GM23338 (cell line): ENCODE measurements around the gene TMEM116. TPM values are rescaled to one million over a fixed set of nuclear protein-coding genes. Genes with fewer than 3 reads are reported as not detected.

Experiments
- ATAC-seq: fragments of 200-7000 bp; cut with Tn5 transposase; 3 replicates; pipeline ENCODE4 v1.9.1; 2020
- DNase-seq: peaks from one replicate; pipeline ENCODE4 v3.0.0-alpha.2; 2015; ENCODE audit warnings: low spot score
- H2AFZ ChIP-seq: fragments of 200-600 bp; sonication (generic); 2 replicates; pipeline ENCODE4 v1.8.0; 2016; ENCODE audit warnings: antibody characterized with exemption, mild to moderate bottlenecking, moderate library complexity
- H3F3A ChIP-seq: fragments of 200-600 bp; sonication (generic); replicated peaks from 2 replicates; pipeline ENCODE4 v1.8.0; 2017; ENCODE audit warnings: antibody characterized with exemption, mixed run types, low read depth
- H3K27ac ChIP-seq: fragments of 200-600 bp; sonication (generic); 2 replicates; pipeline ENCODE4 v1.6.1; 2016; ENCODE audit warnings: low read depth
- H3K27me3 ChIP-seq: fragments of 200-600 bp; sonication (generic); 2 replicates; pipeline ENCODE4 v1.8.0; 2016; ENCODE audit warnings: mild to moderate bottlenecking, mixed run types, moderate library complexity; ENCODE audit not compliant: insufficient read depth
- H3K36me3 ChIP-seq: fragments of 200-600 bp; sonication (generic); 2 replicates; pipeline ENCODE4 v1.8.0; 2016; ENCODE audit warnings: mild to moderate bottlenecking; ENCODE audit not compliant: insufficient read depth
- H3K4me1 ChIP-seq: fragments of 200-600 bp; sonication (generic); 2 replicates; pipeline ENCODE4 v1.8.0; 2016; ENCODE audit warnings: mild to moderate bottlenecking, moderate library complexity; ENCODE audit not compliant: insufficient read depth
- H3K4me2 ChIP-seq: fragments of 200-600 bp; sonication (generic); 2 replicates; pipeline ENCODE4 v1.7.1; 2017; ENCODE audit warnings: mixed run types
- H3K4me3 ChIP-seq: fragments of 200-600 bp; sonication (generic); 2 replicates; pipeline ENCODE4 v1.6.1; 2016; ENCODE audit warnings: mixed run types
- H3K79me2 ChIP-seq: fragments of 200-600 bp; sonication (generic); replicated peaks from 2 replicates; pipeline ENCODE4 v1.8.0; 2017; ENCODE audit warnings: mild to moderate bottlenecking; ENCODE audit not compliant: insufficient read depth
- H3K9me2 ChIP-seq: fragments of 200-600 bp; sonication (generic); 2 replicates; pipeline ENCODE4 v1.8.0; 2017; ENCODE audit not compliant: insufficient read depth
- H4K20me1 ChIP-seq: fragments of 200-600 bp; sonication (generic); replicated peaks from 2 replicates; pipeline ENCODE4 v1.8.0; 2017; ENCODE audit warnings: mild to moderate bottlenecking; ENCODE audit not compliant: insufficient read depth
- H3K27ac Mint-ChIP-seq: 2 replicates; pipeline ENCODE4 v1.8.0; 2020; ENCODE audit warnings: inconsistent platforms, mild to moderate bottlenecking, moderate library complexity, mixed read lengths
- H3K27me3 Mint-ChIP-seq: 3 replicates; pipeline ENCODE4 v1.8.0; 2022; ENCODE audit warnings: low read depth, mild to moderate bottlenecking, moderate library complexity, mixed read lengths, inconsistent platforms; ENCODE audit not compliant: insufficient read depth, poor library complexity
- H3K36me3 Mint-ChIP-seq: 3 replicates; pipeline ENCODE4 v1.8.0; 2021; ENCODE audit warnings: low read depth, mild to moderate bottlenecking, inconsistent platforms, moderate library complexity, mixed read lengths
- H3K4me1 Mint-ChIP-seq: 3 replicates; pipeline ENCODE4 v1.8.0; 2020; ENCODE audit warnings: mild to moderate bottlenecking, inconsistent platforms, mixed read lengths
- H3K4me3 Mint-ChIP-seq: 3 replicates; pipeline ENCODE4 v1.8.0; 2021; ENCODE audit warnings: moderate library complexity, mild to moderate bottlenecking, inconsistent platforms, mixed read lengths
- H3K9me3 Mint-ChIP-seq: 3 replicates; pipeline ENCODE4 v1.8.0; 2020; ENCODE audit warnings: moderate library complexity, mild to moderate bottlenecking, inconsistent platforms, mixed read lengths
- CREB1 ChIP-seq: fragments of 250-450 bp; sonication (Bioruptor Pico); IDR thresholded peaks from 2 replicates; pipeline ENCODE4 v1.5.0; 2020; ENCODE audit warnings: low read depth, mild to moderate bottlenecking, moderate library complexity
- CTCF ChIP-seq, 2 experiments: fragments of 200-600 bp in 1 of 2; sonication (generic) in 1 of 2; conservative IDR thresholded peaks; 2 replicates each; pipeline versions ENCODE4 v1.5.1 to v1.6.1; 2016 to 2017; ENCODE audit warnings: antibody characterized with exemption in 2 of 2, low read depth in 2 of 2, mild to moderate bottlenecking in 2 of 2, moderate library complexity in 1 of 2
- ETS1 ChIP-seq: IDR thresholded peaks from 2 replicates; pipeline ENCODE4 v1.6.1; 2016; ENCODE audit warnings: antibody characterized with exemption
- EZH2 ChIP-seq: fragments of 200-600 bp; sonication (generic); IDR thresholded peaks from one replicate; pipeline ENCODE4 v1.8.0; 2017; ENCODE audit warnings: antibody characterized with exemption, mild to moderate bottlenecking, low read depth; ENCODE audit not compliant: unreplicated experiment
- EZH2phosphoT487 ChIP-seq: fragments of 200-600 bp; sonication (generic); IDR thresholded peaks from one replicate; pipeline ENCODE4 v1.8.1; 2018; ENCODE audit warnings: antibody characterized with exemption; ENCODE audit not compliant: unreplicated experiment
- JUNB ChIP-seq: IDR thresholded peaks from one replicate; pipeline ENCODE4 v1.6.1; 2016; ENCODE audit warnings: antibody characterized with exemption; ENCODE audit not compliant: unreplicated experiment
- NANOG ChIP-seq: IDR thresholded peaks from 2 replicates; pipeline ENCODE4 v1.6.1; 2016; ENCODE audit warnings: antibody characterized with exemption, borderline replicate concordance
- POLR2AphosphoS5 ChIP-seq: IDR thresholded peaks from 2 replicates; pipeline ENCODE4 v1.6.1; 2016; ENCODE audit warnings: antibody characterized with exemption, low read depth
- REST ChIP-seq: IDR thresholded peaks from one replicate; pipeline ENCODE4 v1.6.1; 2018; ENCODE audit warnings: antibody characterized with exemption; ENCODE audit not compliant: unreplicated experiment
- STAT1 ChIP-seq: IDR thresholded peaks from one replicate; pipeline ENCODE4 v1.6.1; 2016; ENCODE audit warnings: antibody characterized with exemption; ENCODE audit not compliant: unreplicated experiment
- ZNF114 ChIP-seq: fragments of 250-450 bp; sonication (Bioruptor Pico); IDR thresholded peaks from 2 replicates; pipeline ENCODE4 v1.5.0; 2020; ENCODE audit warnings: mild to moderate bottlenecking, moderate library complexity
- ZNF331 ChIP-seq: fragments of 250-450 bp; sonication (Bioruptor Pico); IDR thresholded peaks from 2 replicates; pipeline ENCODE4 v1.5.0; 2020; ENCODE audit warnings: low read depth, mild to moderate bottlenecking, moderate library complexity
- polyA plus RNA-seq: library from polyadenylated mRNA; unstranded; fragments of >200 nt; fragmentation: Nextera tagmentation; extraction: Ambion mirVana; gene quantifications from 2 replicates; pipeline ENCODE4 v1.2.1, GENCODE V29; 2016
- total RNA-seq: library from RNA; depleted of rRNA; stranded (reverse); fragments of >200 nt; shearing (Covaris generic); gene quantifications from 2 replicates; pipeline ENCODE4 v1.2.3, GENCODE V29; 2014

Gene TMEM116
- total and polyA plus RNA-seq, 2 experiments from 2014 or later, result 8.0 to 10.4 TPM

- Histone ChIP-seq H3K36me3 (0 out of 2 replicates have a peak, but pooled peaks cover 2% of the 10 kb centered on the region), H4K20me1 (no peaks in the 10 kb centered on the region), H3K79me2 (no peaks in the 10 kb centered on the region), H3K4me3 (no peak overlapping the region), H3K4me2 (no peak overlapping the region), H3K4me1 (no peaks in the 10 kb centered on the region), H3K9me2 (no peaks in the 10 kb centered on the region), H2AFZ (no peak overlapping the region), H3K27ac (0 out of 2 replicates have a peak overlapping the region, but pooled peaks have one; percentile 14), H3F3A (no peaks in the 10 kb centered on the region), H3K27me3 (no peaks in the 10 kb centered on the region)
- peaks cover 2% of the 10 kb centered on the region for H3K27me3 Mint-ChIP-seq
- no peak overlapping the region for H3K4me3 Mint-ChIP-seq
- ATAC-seq (no peak), DNase-seq (no peak)
- TF ChIP-seq NANOG, result no peak
- TF ChIP-seq POLR2AphosphoS5, result no peak
- TF ChIP-seq REST, result no peak
- no peak for TF ChIP-seq JUNB
- TF ChIP-seq ZNF331, result no peak
- TF ChIP-seq ETS1, result no peak
- no peak for TF ChIP-seq ZNF114
- TF ChIP-seq CTCF (conservative IDR thresholded peaks at IDR 0.05; ENCODE audit: low read depth in 2 of 2), result no peak
- no peak for TF ChIP-seq STAT1
- no peak for TF ChIP-seq EZH2
- no peaks in the 10 kb centered on the region for H3K36me3 Mint-ChIP-seq
- H3K27ac Mint-ChIP-seq, result no peak overlapping the region
- H3K4me1 Mint-ChIP-seq, result peaks cover 8% of the 10 kb centered on the region
- H3K9me3 Mint-ChIP-seq, result no peaks in the 10 kb centered on the region
These were observed 20.5 kb downstream of the TMEM116 start for GRCh38 chr12:111992464-111992863.

GRCh38 chr12:111991946-111992345 lies 21.0 kb downstream of the TMEM116 start:
- Mint-ChIP-seq H3K4me3 (no peak overlapping the region), H3K27me3 (peaks cover 2% of the 10 kb centered on the region), H3K9me3 (no peaks in the 10 kb centered on the region), H3K4me1 (peaks cover 8% of the 10 kb centered on the region), H3K36me3 (no peaks in the 10 kb centered on the region), H3K27ac (no peak overlapping the region)
- Histone ChIP-seq H3K36me3 (0 out of 2 replicates have a peak, but pooled peaks cover 3% of the 10 kb centered on the region), H2AFZ (no peak overlapping the region), H3K4me2 (no peak overlapping the region), H3K9me2 (no peaks in the 10 kb centered on the region), H3F3A (no peaks in the 10 kb centered on the region), H3K79me2 (no peaks in the 10 kb centered on the region), H3K4me1 (no peaks in the 10 kb centered on the region), H3K4me3 (no peak overlapping the region), H4K20me1 (no peaks in the 10 kb centered on the region), H3K27ac (0 out of 2 replicates have a peak overlapping the region, but pooled peaks have one; percentile 14), H3K27me3 (no peaks in the 10 kb centered on the region)
- DNase-seq (no peak), ATAC-seq (no peak)
- no peak for TF ChIP-seq EZH2phosphoT487
- TF ChIP-seq JUNB, result no peak
- no peak for TF ChIP-seq REST
- no peak for TF ChIP-seq ZNF114
- no peak for TF ChIP-seq EZH2
- no peak for TF ChIP-seq ZNF331
- TF ChIP-seq CREB1 (CRISPR knock-in tag), result no peak
- no peak for TF ChIP-seq POLR2AphosphoS5
- TF ChIP-seq CTCF (conservative IDR thresholded peaks at IDR 0.05; ENCODE audit: low read depth in 2 of 2), result no peak
